ENCODE data around the gene TTC7B. TPM values are rescaled to one million over a fixed set of nuclear protein-coding genes. Genes with fewer than 3 reads are reported as not detected.

TTC7B gene
- total and polyA plus RNA-seq, 2 donors (not counting 3 experiments of a cell fraction or from before 2014, with no cell fraction given) = 46.8 to 76.5 TPM

GRCh38 chr14:90576981-90577660 lies 239.1 kb downstream of the TTC7B start:
- H3K4me3 ChIP-seq (replicated peaks in 1 of 3; ENCODE audit: insufficient read depth in 1 of 3, low read depth in 1 of 3, low read length in 3 of 3) = no peak overlapping the region
- BruUV-seq (replicated peaks) = no TSS peak
- H3K9me1 ChIP-seq (replicated peaks; ENCODE audit: control insufficient read depth, extremely low read depth, insufficient read depth, low read length) = no peaks in the 10 kb centered on the region
- FAIRE-seq (no peak), DNase-seq (ENCODE audit: low read depth, low spot score) (no peak)
- H4K20me1 ChIP-seq (replicated peaks; ENCODE audit: control insufficient read depth, extremely low read depth, insufficient read depth, low read length) = no peaks in the 10 kb centered on the region
- dilution Hi-C loops (cut with MboI; ENCODE audit: extremely low pct_ligation_motif_present, low sequenced_read_pairs) (no loop called here), intact Hi-C loops (cut with micrococcal nuclease) (no loop called here)
- ChIA-PET POLR2A (no interaction called here), CTCF (no interaction called here)
- no peak overlapping the region for H3K27ac ChIP-seq (ENCODE audit: insufficient read depth, low read depth, low read length)
- no peak overlapping the region for H3K9ac ChIP-seq (replicated peaks; ENCODE audit: extremely low read depth, insufficient read depth, low read length)
- no peak overlapping the region for H2AFZ ChIP-seq (ENCODE audit: low read depth, low read length)
- no peak overlapping the region for H3K4me2 ChIP-seq (ENCODE audit: insufficient read depth, low read length)
- no peaks in the 10 kb centered on the region for H3K27me3 ChIP-seq (ENCODE audit: control insufficient read depth in 2 of 2, insufficient read depth in 2 of 2, low read length in 2 of 2)
- H3K36me3 ChIP-seq (ENCODE audit: control insufficient read depth in 2 of 2, extremely low read depth in 1 of 2, insufficient read depth in 2 of 2, low read length in 2 of 2) = peaks cover 0 to 18% of the 10 kb centered on the region in 2 experiments
- H3K79me2 ChIP-seq (ENCODE audit: control insufficient read depth, insufficient read depth, low read length) = no peaks in the 10 kb centered on the region
- H3K4me1 ChIP-seq (ENCODE audit: control insufficient read depth, extremely low read depth, insufficient read depth, low read length) = no peaks in the 10 kb centered on the region
- no peaks in the 10 kb centered on the region for H3K9me3 ChIP-seq (replicated peaks; ENCODE audit: control insufficient read depth, insufficient read depth, low read length)
- TF ChIP-seq GATA2 (IDR thresholded peaks at IDR 0.05; ENCODE audit: insufficient read depth, insufficient read length, low read depth, low read length) (no peak), MYC (IDR thresholded peaks at IDR 0.05; ENCODE audit: low read depth, low read length) (no peak), CTCF (IDR thresholded peaks at IDR 0.05; ENCODE audit: extremely low read depth in 1 of 2, insufficient read depth in 1 of 2, low read depth in 1 of 2, low read length in 2 of 2) (no peak), POLR2AphosphoS5 (IDR thresholded peaks at IDR 0.05; ENCODE audit: insufficient read depth, low read depth, low read length) (no peak), FOS (IDR thresholded peaks at IDR 0.05; ENCODE audit: borderline replicate concordance, insufficient read depth, low read length) (no peak), POLR2A (IDR thresholded peaks at IDR 0.05; ENCODE audit: low read depth, low read length) (no peak), MAX (IDR thresholded peaks at IDR 0.05; ENCODE audit: insufficient read depth, insufficient read length) (no peak), EZH2 (IDR thresholded peaks at IDR 0.05; ENCODE audit: borderline replicate concordance, low read depth, low read length, severe bottlenecking) (no peak), JUN (IDR thresholded peaks at IDR 0.05; ENCODE audit: borderline replicate concordance, insufficient read depth, insufficient read length, low read depth) (no peak)

Measured in endothelial cell of umbilical vein (primary cell).